Esophagus muscularis mucosa (tissue), 4 donors: Measurements from ENCODE around the gene SDK2.

Experiments used
- CTCF ChIP-seq, 3 experiments: fragments of 200-600 bp in 2 of 3; fragments of 450-650 bp in 1 of 3; sonication (generic) in 2 of 3; IDR thresholded peaks; one replicate each; pipeline ENCODE4 v1.5.1; 2017 to 2019; ENCODE audit warnings: antibody characterized with exemption in 3 of 3, mild to moderate bottlenecking in 2 of 3, moderate library complexity in 1 of 3
- EP300 ChIP-seq: sonication (generic); formaldehyde crosslinking; IDR thresholded peaks from one replicate; pipeline ENCODE4 v1.6.1; 2017; ENCODE audit warnings: antibody characterized with exemption
- POLR2A ChIP-seq: fragments of 450-650 bp; IDR thresholded peaks from one replicate; pipeline ENCODE4 v1.6.1; 2017; ENCODE audit warnings: antibody characterized with exemption, moderate library complexity, mild to moderate bottlenecking, low read depth

GRCh38 chr17:73511719-73512115, 132.5 kb downstream of the SDK2 start:
- TF ChIP-seq CTCF (IDR thresholded peaks at IDR 0.05) (no peak), EP300 (no peak), POLR2A (no peak)
